ENCODE data around the gene SELE. TPM values are rescaled to one million over a fixed set of nuclear protein-coding genes. Genes with fewer than 3 reads are reported as not detected.
A peak's percentile ranks its signal among the peaks of the same experiment; 100 is the strongest.
"Not testable (repeated sequence)": the region's sequence is repeated elsewhere in the genome, so short reads cannot be mapped to it uniquely, and the experiment has no call there.

The SELE gene
- polyA plus RNA-seq, 3 donors = not detected

GRCh38 chr1:169713090-169713489 lies 20.8 kb downstream of the SELE start:
- H3K4me3 Mint-ChIP-seq; H3K36me3 ChIP-seq (replicated peaks in 1 of 2; ENCODE audit: control insufficient read depth in 1 of 2, insufficient read depth in 2 of 2, low read length in 2 of 2); H3K9ac ChIP-seq (ENCODE audit: insufficient read depth, low read length, poor library complexity, severe bottlenecking); H3K4me3 ChIP-seq (replicated peaks in 1 of 3; ENCODE audit: low read depth in 2 of 3, low read length in 3 of 3); H4K20me1 ChIP-seq (ENCODE audit: insufficient read depth, low read length); H3K4me2 ChIP-seq (replicated peaks; ENCODE audit: extremely low read depth, low read length, poor library complexity, severe bottlenecking); H3K36me3 Mint-ChIP-seq; H3K27ac ChIP-seq (ENCODE audit: low read depth in 1 of 2, low read length in 2 of 2); H3K27ac Mint-ChIP-seq; H3K27me3 ChIP-seq (ENCODE audit: control insufficient read depth in 2 of 2, insufficient read depth in 2 of 2, low read length in 2 of 2); DNase-seq; H2AFZ ChIP-seq (ENCODE audit: insufficient read depth, low read depth, low read length, poor library complexity, severe bottlenecking); H3K27me3 Mint-ChIP-seq (ENCODE audit: low read depth in 3 of 3); H3K9me3 ChIP-seq (replicated peaks in 1 of 2; ENCODE audit: control insufficient read depth in 1 of 2, insufficient read depth in 1 of 2, low read length in 2 of 2): not testable (repeated sequence)
- intact Hi-C loops (cut with micrococcal nuclease) = loop anchor here in 1 of 2 donors (5.0 kb wide), 1 partner anchor 126 kb away; the partner anchor contains the start of gene F5
- peaks cover 13 to 24% (median 20%) of the 10 kb centered on the region in 7 donors for H3K9me3 Mint-ChIP-seq
- Histone ChIP-seq H3K79me2 (ENCODE audit: insufficient read depth, low read length) (peaks cover 36% of the 10 kb centered on the region), H3K4me1 (ENCODE audit: control insufficient read depth in 1 of 2, insufficient read depth in 2 of 2, low read length in 2 of 2) (peaks cover 13 to 41% of the 10 kb centered on the region in 2 donors)
- 100% methylated on average over 2 of the region's 5 CpGs for WGBS (ENCODE audit: insufficient coverage)
- H3K4me1 Mint-ChIP-seq = peaks cover 27% of the 10 kb centered on the region

GRCh38 chr1:169712309-169712631 lies 21.6 kb downstream of the SELE start:
- Mint-ChIP-seq H3K36me3 (peaks cover 5 to 15% of the 10 kb centered on the region in 2 donors), H3K9me3 (peaks cover 10 to 21% (median 18%) of the 10 kb centered on the region in 7 donors), H3K4me3 (no peak overlapping the region), H3K4me1 (peaks cover 31% of the 10 kb centered on the region), H3K27me3 (ENCODE audit: low read depth in 3 of 3) (peaks cover 1 to 3% (median 2%) of the 10 kb centered on the region in 3 donors), H3K27ac (peak overlapping the region in 1 of 7 donors; percentile 85)
- H3K4me3 ChIP-seq (replicated peaks in 1 of 3; ENCODE audit: low read depth in 2 of 3, low read length in 3 of 3) = peak overlapping the region in 1 of 3 experiments; percentile 75
- peak overlapping the region; percentile 86 for H3K4me2 ChIP-seq (replicated peaks; ENCODE audit: extremely low read depth, low read length, poor library complexity, severe bottlenecking)
- no peaks in the 10 kb centered on the region for H3K27me3 ChIP-seq (ENCODE audit: control insufficient read depth in 2 of 2, insufficient read depth in 2 of 2, low read length in 2 of 2)
- peak; percentile 30 for TF ChIP-seq CTCF (IDR thresholded peaks at IDR 0.05)
- intact Hi-C loops (cut with micrococcal nuclease) = loop anchor here in 1 of 2 donors (5.0 kb wide), 1 partner anchor 125 kb away; the partner anchor contains the start of gene F5
- H3K9me3 ChIP-seq (replicated peaks in 1 of 2; ENCODE audit: control insufficient read depth in 1 of 2, insufficient read depth in 1 of 2, low read length in 2 of 2) = no peaks in the 10 kb centered on the region
- no peaks in the 10 kb centered on the region for H4K20me1 ChIP-seq (ENCODE audit: insufficient read depth, low read length)
- WGBS (ENCODE audit: insufficient coverage) = no CpG with 5 or more reads among the region's 2 CpGs
- no peak overlapping the region for H2AFZ ChIP-seq (ENCODE audit: insufficient read depth, low read depth, low read length, poor library complexity, severe bottlenecking)
- DNase-seq = no peak
- H3K36me3 ChIP-seq (replicated peaks in 1 of 2; ENCODE audit: control insufficient read depth in 1 of 2, insufficient read depth in 2 of 2, low read length in 2 of 2) = no peaks in the 10 kb centered on the region
- H3K27ac ChIP-seq (ENCODE audit: low read depth in 1 of 2, low read length in 2 of 2) = peak overlapping the region in 1 of 2 donors; percentile 65
- H3K9ac ChIP-seq (ENCODE audit: insufficient read depth, low read length, poor library complexity, severe bottlenecking) = no peak overlapping the region
- peaks cover 44% of the 10 kb centered on the region for H3K79me2 ChIP-seq (ENCODE audit: insufficient read depth, low read length)
- peaks cover 18 to 50% of the 10 kb centered on the region in 2 donors for H3K4me1 ChIP-seq (ENCODE audit: control insufficient read depth in 1 of 2, insufficient read depth in 2 of 2, low read length in 2 of 2)

All from CD14-positive monocyte (primary cell).